Left renal cortex interstitium (tissue), 4 donors: Measurements from ENCODE around the gene LIMD2. TPM values are rescaled to one million over a fixed set of nuclear protein-coding genes. Genes with fewer than 3 reads are reported as not detected.
A peak's percentile ranks its signal among the peaks of the same experiment; 100 is the strongest.
"Not testable (repeated sequence)": the region's sequence is repeated elsewhere in the genome, so short reads cannot be mapped to it uniquely, and the experiment has no call there.

Experiments
- DNase-seq, 4 donors: peaks; one replicate each; pipeline ENCODE4 v3.0.0-alpha.2; 2013; ENCODE audit warnings: low read depth in 4 of 4, low spot score in 2 of 4, missing footprints in 1 of 4
- polyA plus RNA-seq, 4 donors: library from polyadenylated mRNA; unstranded; fragments of 120-200 nt; gene quantifications; one replicate each; pipeline ENCODE4 v1.2.1, GENCODE V29; 2013; ENCODE audit not compliant: insufficient read length in 4 of 4

LIMD2 gene
- polyA plus RNA-seq, result 10 to 100 TPM; 21.9 to 40.3 (median 31.8) TPM

DNA sequence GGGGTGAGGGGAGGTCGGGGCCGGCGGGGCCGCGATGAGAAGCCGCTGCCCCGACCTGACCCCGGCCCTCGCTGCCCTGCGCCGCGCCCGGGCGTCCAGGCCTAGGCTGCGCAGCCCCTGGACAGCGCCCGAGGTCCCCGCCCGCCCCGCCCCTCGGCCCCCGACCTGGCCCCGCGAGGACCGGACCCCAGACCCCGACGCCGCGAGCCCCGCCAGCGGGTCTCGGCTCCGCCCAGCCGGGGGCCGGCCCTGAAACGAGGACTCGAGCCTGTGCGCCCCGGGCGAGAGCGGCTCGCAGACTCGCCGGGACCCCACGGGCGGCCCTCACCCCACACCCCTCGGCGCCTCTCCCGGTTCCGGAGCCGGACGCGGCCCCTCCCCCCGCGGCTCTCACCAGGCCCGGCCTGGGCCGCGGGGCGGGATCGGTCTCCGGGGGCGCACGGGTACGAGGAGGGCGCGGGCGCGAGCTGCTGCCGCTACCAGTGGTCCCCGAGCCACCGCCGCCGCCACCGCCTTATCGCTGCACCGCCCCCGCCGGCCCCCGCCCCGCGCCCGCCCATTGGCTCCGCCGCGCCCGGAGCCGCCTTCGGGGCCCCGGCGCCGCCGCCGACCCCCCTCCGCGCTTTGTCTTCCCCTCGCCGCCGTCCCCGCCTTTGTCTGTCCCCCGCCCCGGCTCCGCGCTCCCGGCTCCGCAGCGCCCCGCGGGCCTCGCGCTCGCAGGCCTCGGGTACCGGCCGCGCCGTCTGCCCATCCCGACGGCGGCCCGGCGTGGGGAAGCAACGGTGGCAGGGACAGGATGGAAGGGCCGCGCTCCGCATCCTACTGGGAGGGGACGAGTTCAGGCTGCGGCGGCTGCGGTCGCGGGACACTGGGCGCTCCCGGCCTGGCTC, at the start of gene LIMD2:
TSS of gene LIMD2 (minus strand) at position 488 of the 890 bp plus-strand sequence. CDS start 827 bp downstream, outside the sequence.
- DNase-seq, result peak in 1 of 4 donors; percentile 21

DNA sequence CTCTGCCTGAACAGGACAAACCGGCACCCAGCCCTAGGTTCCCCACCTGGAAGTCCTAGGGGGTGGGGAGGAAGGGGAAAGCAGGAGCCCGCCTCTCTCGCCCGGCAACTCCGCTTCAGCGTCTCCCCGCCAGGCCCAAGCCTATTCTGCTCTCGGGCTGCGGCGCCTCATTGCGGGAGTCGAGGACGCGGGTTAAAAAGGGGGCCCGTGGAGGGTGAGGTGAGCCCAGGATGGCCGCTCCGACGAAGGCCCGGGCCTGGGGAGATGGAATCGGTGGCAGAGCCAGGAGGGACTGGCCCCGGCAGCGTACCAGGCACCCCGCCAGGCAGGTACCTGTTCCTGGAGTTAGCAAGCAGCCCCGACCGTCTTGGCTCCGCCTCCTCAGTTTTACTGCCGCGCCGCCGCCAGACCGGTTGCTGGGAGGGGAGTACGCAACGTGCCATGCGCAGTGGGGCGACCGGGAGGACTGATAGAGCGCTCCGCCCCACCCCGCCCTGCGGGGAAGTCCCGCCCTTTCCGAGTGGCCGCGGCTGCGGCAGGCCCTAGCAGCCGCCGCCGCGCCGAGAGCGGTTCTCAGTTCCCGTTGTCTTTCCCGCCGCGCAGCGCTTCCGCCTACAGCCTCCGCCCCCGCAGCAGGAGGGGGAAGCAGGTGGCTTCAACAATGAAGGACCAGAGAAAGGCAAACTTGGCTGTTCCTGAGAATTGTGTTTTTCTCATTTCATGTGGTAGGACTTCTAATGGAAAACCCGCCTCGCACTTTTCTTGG, 41.7 kb upstream of the LIMD2 start, which contains the start of gene STRADA:
TSS of gene STRADA (minus strand) at position 392 of the 766 bp plus-strand sequence. CDS start 13,430 bp downstream, outside the sequence.
- DNase-seq, result peak; percentile 88 to 97 (median 93)

DNA sequence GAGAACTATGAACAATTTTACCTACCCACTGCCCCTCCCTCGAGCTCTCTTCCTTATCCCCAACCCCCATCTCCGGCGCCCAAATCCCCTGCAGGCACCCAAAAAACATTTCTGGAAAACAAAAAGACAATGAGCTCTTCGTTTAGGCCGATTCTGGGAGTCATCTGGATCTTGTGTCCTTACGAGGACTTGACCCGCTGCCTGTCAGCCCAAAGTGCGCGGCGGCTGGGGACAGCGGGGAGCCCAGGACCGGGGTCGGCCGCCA, 41.1 kb upstream of the LIMD2 start:
- no peak for DNase-seq

DNA sequence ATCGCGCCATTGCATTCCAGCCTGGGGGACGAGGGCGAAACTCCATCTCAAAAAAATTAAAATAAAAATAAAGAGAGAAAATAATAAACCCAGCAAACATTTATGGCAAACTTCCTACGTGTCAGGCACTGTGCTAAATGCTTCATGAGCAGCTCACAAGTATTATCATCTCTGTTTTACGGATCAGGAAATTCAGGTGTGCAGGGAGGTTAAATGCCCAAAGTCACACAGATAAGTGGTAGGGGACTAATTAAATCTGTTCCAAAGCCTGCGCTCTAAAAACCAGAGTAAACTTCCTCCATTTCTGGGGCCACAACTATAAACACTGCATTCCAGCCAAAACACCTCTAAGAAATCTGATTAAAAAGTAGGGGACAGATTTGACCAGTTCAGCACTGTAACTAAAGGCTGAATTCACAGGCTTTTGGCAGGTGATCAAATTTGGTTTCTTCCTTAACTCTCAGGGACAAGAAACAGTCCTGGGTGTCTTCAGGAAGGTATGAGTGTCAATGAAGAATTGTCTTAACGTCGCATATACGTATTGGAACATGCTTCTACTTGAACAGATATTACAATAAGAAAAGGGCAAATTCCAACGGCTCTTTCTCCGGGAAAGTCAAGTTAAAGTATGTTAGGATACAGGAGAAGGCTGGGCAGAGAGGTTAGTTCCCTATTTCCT, 40.7 kb upstream of the LIMD2 start:
- DNase-seq, result peak in 1 of 4 donors; percentile 6

DNA sequence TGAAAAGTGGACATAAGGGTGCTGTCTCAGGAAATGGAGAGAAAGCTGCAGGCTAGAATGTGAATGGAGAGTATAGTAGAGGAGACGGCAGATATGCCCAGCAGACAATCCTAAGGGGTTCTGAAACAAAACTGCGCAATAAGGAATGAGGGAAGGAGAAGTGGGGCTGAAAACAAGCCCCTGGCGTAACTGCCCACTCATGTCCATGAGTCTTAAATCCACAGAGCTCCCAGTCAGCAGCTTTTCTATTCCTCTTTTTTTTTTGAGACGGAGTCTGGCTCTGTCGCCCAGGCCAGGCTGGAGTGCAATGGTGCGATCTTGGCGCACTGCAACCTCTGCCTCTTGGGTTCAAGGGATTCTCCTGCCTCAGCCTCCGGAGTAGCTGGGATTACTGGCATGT, 35.8 kb upstream of the LIMD2 start:
- DNase-seq, result no peak

DNA sequence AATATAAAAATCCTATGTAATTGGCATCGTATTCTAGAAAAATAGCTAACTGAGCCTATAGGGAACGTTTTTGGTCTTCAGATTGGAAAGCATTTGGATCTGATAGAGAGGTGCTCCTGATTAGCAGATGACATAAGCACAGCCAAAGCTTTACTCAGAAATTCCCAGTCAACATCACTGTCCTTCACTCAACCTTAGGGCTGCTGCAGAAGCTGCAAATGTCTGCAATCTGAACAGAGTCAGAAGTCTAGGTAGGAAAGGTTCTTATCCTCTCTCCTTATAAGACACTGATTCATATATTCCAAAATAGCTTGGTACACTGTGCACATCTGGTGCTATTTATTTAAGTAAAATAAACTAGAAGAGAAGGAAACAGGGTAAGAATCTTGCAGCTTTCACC, 22.5 kb upstream of the LIMD2 start:
- no peak for DNase-seq

DNA sequence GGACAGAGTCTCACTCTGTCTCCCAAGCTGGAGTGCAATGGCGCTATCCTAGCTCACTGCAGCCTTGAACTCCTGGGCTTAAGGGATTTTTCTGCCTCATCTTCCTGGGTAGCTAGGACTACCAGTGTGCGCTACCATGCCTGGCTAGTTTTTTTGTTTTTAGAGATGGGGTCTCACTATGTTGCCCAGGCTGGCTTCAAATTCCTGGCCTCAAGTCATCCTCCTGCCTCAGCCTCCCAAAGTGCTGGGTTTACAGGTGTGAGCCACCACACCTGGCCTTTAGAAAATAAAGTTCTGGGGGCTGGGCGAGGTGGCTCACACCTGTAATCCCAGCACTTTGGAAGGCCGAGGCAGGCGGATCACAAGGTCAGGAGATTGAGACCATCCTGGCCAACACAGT, 20.3 kb upstream of the LIMD2 start:
- DNase-seq, result not testable (repeated sequence)

DNA sequence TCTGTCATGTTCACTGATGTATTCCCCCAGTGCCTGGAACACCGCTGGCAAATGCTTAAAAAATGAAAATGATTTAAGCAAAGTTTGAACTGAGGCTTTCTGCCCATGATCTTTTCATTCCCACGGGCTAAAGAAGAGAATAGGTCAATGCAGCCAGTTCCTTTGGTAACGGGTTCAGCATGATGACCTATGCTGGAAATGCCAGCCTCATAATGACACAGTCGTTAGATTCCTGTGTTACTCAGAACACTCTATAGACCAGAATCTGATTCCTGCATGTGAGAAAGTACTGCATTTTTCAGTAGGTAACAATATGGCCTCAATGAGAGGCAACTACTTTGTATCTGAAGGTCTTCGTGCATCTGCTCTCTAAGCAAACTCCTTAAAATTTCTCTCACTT, 19.1 kb upstream of the LIMD2 start:
- no peak for DNase-seq

DNA sequence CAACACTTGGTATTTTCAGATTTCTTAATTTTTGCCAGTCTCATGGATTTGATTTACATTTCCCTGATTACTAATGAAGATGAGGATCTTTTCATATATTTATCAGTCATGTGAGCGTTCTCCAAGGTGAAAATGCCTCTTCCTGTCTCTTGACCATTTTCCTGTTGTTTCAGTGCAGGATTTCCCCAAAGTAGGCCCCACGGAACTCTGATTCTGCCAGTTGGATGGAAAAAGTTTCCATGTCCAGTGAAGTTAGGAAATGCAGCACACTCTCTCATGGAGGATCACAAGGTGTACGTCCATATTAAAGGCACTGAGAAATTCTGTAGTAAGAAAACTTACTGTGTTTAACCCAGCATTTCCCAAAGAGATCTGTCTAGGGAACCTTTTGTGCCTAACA, 16.5 kb upstream of the LIMD2 start:
- no peak for DNase-seq

DNA sequence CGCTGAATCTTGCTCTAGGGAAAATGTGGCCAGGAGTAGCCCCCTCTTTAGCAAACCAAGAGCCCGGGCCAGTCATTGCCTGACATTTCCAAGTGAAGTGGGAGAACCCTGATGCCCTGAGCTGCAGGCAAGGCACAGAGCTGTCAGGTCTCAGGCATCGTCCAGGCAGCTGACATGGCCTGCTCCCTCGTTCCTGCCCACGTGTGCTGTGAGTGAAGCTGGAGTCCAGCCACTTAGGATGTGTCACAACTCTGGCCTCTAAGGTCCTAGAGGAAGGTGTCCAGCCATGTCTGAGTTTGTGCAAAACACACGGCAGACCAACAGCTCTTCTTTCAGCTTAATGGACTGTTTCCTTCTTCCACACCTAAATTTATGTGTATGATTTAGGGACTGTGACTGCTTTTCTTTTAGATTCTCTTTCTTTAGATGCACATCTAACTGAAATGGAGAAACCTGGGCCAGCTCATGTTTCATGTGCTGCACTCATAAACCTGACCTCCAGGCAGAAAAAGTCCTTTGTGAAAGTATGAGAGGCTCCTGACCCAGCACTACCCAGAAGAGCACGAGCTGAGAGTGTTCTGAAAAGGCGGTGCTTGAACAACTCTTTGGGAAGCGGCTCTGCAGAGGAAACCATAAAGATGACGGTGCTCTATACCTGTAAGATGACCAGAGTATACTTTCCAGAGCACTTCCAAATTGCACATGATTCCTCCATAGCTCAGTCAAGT, 14.8 kb upstream of the LIMD2 start:
- DNase-seq, result peak in 1 of 4 donors; percentile 24

DNA sequence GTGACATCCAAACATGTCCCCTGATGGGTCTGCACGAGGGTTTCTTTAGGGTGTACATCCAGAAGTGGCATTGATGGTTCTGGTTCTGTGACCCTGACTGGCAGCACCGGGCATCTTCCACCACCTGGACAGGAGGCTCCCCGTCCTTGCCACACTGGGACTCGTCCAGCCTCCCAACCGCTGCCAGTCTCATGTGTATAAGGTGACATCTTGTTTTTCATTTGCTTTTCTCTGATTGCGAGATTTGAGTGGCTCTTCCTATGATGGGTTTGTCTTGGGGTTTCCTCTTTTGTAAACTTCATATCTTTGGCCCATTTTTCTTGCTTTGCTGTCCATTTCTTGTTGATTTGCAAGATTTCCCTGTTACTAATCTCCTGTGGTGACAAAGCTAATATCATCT, 9.2 kb upstream of the LIMD2 start:
- no peak for DNase-seq

DNA sequence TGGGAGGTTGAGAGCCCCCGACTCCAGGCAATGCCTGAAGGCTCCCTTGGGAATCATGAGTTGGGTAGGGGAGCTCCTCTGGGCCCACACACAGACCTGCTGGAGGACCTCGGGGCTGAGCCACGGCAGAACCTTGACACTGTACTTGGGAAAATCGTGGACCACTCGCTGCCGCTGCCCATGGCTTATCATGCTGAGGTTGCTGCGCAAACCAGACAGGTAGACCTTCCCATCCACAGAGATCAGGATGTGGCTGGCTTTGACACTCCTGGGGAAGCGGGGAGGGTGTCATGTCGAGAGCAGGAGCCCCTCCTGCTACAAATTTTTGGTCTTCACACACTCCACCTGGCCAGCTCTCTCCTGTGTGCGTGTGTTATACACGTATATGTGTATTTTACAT, 7.2 kb upstream of the LIMD2 start:
- no peak for DNase-seq

DNA sequence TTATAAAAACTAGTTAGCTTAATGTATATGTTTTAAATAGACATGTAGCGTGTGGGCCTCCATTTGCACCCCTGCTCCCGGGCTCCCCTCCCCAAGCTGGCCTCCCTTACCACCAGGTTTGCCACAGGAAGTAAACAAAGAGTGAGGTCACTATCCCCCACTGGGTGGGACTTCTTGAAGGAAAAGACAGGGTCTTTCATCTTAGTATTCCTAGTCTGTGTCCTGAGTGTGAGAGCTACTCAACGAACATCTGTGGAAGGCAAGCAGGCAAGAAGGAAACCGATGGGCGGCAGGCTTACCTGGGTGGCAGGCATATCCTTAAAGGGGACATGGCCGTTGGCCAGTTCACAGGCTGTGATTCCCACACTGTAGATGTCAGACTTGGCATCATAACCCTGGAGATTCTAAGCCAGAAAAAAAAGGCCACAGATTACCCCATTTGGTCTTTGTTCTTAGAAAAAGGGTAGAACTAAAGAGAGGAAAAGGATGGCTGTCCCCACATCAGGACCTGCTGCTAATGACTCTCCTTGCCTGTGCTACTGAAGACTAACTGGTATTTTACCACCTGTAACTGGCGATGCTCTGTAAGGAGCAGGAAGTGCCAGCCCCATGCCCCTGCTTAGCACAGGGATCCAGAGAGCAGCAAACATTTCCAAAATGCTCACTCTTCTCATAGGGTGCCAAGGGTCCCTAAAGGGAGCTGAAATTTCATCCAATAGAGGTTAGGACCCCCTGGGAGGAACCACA, 6.6 kb upstream of the LIMD2 start:
- no peak for DNase-seq

DNA sequence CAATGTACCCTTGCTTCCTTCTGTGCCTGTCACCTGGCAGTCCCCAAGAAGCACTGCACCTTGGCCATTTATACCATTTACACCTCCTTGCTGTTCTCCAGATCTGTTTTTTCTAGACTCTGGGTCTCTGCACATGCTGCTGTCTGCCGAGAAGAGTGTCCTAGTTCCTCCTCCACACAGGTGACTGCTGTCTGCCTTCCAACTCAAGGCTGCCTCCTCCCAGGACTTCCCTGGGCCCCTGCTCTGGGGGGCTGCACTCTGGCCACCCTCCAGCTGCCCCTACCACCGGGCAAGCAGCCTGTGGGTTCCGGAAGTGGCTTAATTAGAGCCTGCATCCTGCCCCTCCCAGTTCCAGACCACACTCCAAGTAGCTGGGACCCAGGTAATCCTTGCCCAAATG, 5.7 kb upstream of the LIMD2 start:
- DNase-seq, result no peak

DNA sequence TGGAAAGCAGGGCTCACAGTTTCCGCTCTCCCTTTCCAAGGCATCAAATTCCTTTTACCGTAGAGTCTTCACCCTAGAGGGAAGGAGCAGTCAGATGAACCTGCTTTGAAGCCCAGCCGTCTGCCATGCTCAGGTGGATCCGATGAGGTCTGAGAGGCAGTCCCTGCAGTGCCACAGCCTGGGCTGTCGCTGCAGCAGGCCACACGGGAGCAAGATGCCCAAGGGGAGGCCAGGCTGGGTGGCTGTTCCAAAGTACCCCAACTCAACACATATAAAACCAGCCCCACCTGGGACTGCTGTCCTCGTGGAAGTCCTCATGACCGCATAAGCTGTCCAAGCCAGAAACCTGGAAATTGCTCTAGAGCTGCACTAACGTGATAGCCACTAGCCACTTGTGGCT, 4.9 kb upstream of the LIMD2 start:
- no peak for DNase-seq

DNA sequence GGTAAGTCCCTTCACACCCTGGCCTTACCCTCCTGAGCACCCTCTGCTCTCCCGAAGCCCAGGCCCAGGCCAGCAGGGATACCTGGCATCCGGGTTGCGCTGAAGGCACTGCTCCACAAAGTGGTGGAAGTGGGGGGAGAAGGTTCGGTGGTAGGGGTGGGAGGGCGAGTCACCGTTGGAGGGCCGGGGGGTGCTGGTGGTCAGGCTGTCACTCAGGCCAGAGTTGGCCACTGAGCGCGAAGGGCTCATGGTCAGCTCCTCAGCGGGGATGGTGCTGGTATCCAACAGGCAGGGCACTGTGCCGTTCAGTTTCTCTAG, 4.3 kb upstream of the LIMD2 start:
- no peak for DNase-seq

DNA sequence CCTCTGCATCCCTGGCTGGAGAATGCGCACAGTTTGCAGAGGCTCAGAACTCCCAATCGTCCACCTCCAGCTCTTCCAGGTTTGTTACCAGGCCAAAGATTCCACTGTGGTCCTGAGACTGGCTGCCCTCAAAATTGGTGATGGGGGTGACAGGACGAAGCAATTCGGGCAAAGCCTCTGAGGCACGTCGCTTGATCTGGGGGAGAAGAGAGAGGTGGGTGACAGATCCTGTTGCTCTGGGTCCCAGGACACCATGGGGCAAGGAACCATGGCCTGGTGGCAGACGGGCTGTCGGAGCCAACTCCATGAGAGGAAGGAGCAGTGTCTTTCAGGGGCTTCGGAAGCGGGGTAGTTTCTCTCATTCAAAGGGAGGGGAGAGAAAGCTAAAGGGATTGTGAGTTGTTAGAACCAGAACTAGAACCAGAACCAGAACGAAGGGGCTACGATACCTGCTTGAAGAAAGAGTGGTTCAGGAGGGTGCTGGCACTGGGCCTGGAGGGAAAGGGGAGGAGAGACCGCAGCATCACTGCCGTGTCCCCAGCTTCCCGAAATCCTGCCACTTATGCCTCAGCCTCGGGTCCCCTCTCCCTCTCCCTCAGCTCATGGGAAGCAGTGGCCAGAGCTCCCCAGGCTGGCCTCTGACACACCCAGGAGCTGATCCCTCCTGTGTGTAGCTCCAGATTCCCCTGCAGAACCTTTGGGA, 3.8 kb upstream of the LIMD2 start:
- no peak for DNase-seq

DNA sequence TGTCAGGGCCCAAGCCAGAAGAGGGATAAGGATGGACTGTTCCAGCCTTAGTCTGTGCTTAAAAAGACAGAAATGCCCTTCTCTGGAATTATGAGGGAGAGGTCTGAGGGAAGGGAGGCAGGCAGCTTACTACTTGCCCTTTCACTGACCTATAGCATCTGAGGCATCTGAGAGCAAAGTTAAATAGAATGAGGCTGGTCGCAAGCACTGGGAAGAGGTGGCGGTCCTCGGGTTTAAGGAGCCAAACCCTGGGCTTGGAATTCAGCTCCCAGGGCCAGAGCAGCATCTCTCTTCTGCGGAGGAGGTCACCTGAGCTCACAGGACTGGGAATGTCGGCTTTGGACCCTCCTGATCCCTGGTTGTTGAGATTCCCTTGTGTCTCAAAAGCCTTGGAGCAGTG, 3.1 kb upstream of the LIMD2 start:
- no peak for DNase-seq

DNA sequence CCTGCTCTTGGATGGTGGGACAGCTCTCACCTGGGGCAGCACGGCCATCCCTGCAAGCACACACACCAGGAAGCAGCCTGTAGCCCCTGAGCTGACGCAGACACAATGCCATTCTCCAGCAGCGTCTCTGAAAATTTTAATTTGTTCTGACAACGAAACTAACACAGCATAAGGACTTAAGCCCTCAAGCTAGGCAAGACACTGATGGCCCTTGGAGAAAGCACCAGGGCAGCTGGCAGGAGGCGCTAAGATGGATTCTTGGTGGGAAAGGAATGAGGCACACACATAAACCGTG, 2.7 kb upstream of the LIMD2 start:
- no peak for DNase-seq
